Limb (tissue), 2 donors: ENCODE results near the gene AGRN.
A peak's percentile ranks its signal among the peaks of the same experiment; 100 is the strongest.
"Not testable (repeated sequence)": the region's sequence is repeated elsewhere in the genome, so short reads cannot be mapped to it uniquely, and the experiment has no call there.

Experiments
- DNase-seq, 2 donors: peaks; one replicate each; pipeline ENCODE4 v3.0.0-alpha.2; 2016; ENCODE audit errors: extremely low spot score in 2 of 2

Gene AGRN

GRCh38 chr1:1000357-1001056 lies 19.4 kb upstream of the AGRN start:
- DNase-seq = peak; percentile 61 to 93

GRCh38 chr1:1001057-1001783 lies 18.7 kb upstream of the AGRN start:
- peak in 1 of 2 donors; percentile 62 for DNase-seq

GRCh38 chr1:1003618-1004419 lies 16.1 kb upstream of the AGRN start:
- DNase-seq = peak in 1 of 2 donors; percentile 34

- DNase-seq = no peak
Observed at GRCh38 chr1:1004420-1004779, 15.5 kb upstream of the AGRN start.

GRCh38 chr1:1004780-1005697 lies 14.9 kb upstream of the AGRN start:
- peak in 1 of 2 donors; percentile 45 for DNase-seq

GRCh38 chr1:1005774-1006304 lies 14.1 kb upstream of the AGRN start:
- DNase-seq = no peak

- no peak for DNase-seq
Observed at GRCh38 chr1:1006305-1007159, 13.4 kb upstream of the AGRN start.

- not testable (repeated sequence) for DNase-seq
Observed at GRCh38 chr1:1010131-1010530, 9.8 kb upstream of the AGRN start.

GRCh38 chr1:1011396-1011949 lies 8.4 kb upstream of the AGRN start:
- no peak for DNase-seq

GRCh38 chr1:1012736-1013104 lies 7.2 kb upstream of the AGRN start:
- DNase-seq = not testable (repeated sequence)

GRCh38 chr1:1013105-1013921 lies 6.6 kb upstream of the AGRN start, which contains the start of gene ISG15:
Gene ISG15 (plus strand): TSS chr1:1013497. CDS start chr1:1013574, 77 bp downstream.
- DNase-seq = peak; percentile 79 to 85

GRCh38 chr1:1013922-1014648 lies 5.8 kb upstream of the AGRN start:
- peak in 1 of 2 donors; percentile 34 for DNase-seq

- DNase-seq = peak in 1 of 2 donors; percentile 53
Observed at GRCh38 chr1:1014799-1015681, 4.9 kb upstream of the AGRN start.

- not testable (repeated sequence) for DNase-seq
Observed at GRCh38 chr1:1017397-1018320, 2.3 kb upstream of the AGRN start.

- not testable (repeated sequence) for DNase-seq
Observed at GRCh38 chr1:1018321-1018685, 1.6 kb upstream of the AGRN start.
